Caco-2 (cell line): Measurements from ENCODE around the gene SCN9A. TPM values are rescaled to one million over a fixed set of nuclear protein-coding genes. Genes with fewer than 3 reads are reported as not detected.

Source experiments
- BruUV-seq: library from RNA; stranded (reverse); fragments of 400-500 nt; replicated peaks from 2 replicates; lab custom pipeline; 2021; lab: Mats Ljungman, UMichigan
- CTCF ChIA-PET: fragments of 300-600 bp; sonication (Branson Sonifier 250); formaldehyde crosslinking; loops from one replicate; lab custom pipeline; 2022; ENCODE audit warnings: antibody characterized with exemption; lab: Charles Lee
- POLR2A ChIA-PET: fragments of 300-600 bp; sonication (Branson Sonifier 250); formaldehyde crosslinking; loops from one replicate; lab custom pipeline; 2022; ENCODE audit warnings: antibody characterized with exemption; lab: Charles Lee
- DNase-seq, 2 experiments: peaks; one replicate each; pipeline versions ENCODE4 v3.0.0 to v3.0.0-alpha.2; 2020 to 2022
- H3K27me3 ChIP-seq: replicated peaks from 2 replicates; pipeline ENCODE4 v1.6.0; 2011; ENCODE audit warnings: low read length; ENCODE audit not compliant: control insufficient read depth, insufficient read depth
- H3K36me3 ChIP-seq: 2 replicates; pipeline ENCODE4 v1.5.1; 2011; ENCODE audit warnings: low read length; ENCODE audit not compliant: control insufficient read depth, insufficient read depth
- H3K4me1 ChIP-seq: fragments of 250-450 bp; sonication (Bioruptor Pico); 2 replicates; pipeline ENCODE4 v1.5.1; 2020; ENCODE audit warnings: mild to moderate bottlenecking
- H3K4me3 ChIP-seq: 2 replicates; pipeline ENCODE4 v1.5.1; 2011; ENCODE audit warnings: low read depth, mild to moderate bottlenecking, control low read depth, low read length
- H3K9me3 ChIP-seq: fragments of 250-450 bp; sonication (Bioruptor Pico); 2 replicates; pipeline ENCODE4 v1.5.1; 2020; ENCODE audit warnings: mild to moderate bottlenecking, moderate library complexity
- H3K27ac Mint-ChIP-seq: one replicate; pipeline ENCODE4 v1.8.0; 2022; ENCODE audit warnings: mixed read lengths; ENCODE audit not compliant: unreplicated experiment
- H3K27me3 Mint-ChIP-seq: one replicate; pipeline ENCODE4 v1.8.0; 2022; ENCODE audit warnings: mixed read lengths; ENCODE audit not compliant: insufficient read depth, unreplicated experiment
- H3K36me3 Mint-ChIP-seq: one replicate; pipeline ENCODE4 v1.8.0; 2022; ENCODE audit warnings: mild to moderate bottlenecking, mixed read lengths; ENCODE audit not compliant: insufficient read depth, unreplicated experiment
- H3K4me1 Mint-ChIP-seq: one replicate; pipeline ENCODE4 v1.8.0; 2022; ENCODE audit warnings: low read depth, mixed read lengths; ENCODE audit not compliant: unreplicated experiment
- H3K4me3 Mint-ChIP-seq: one replicate; pipeline ENCODE4 v1.8.0; 2022; ENCODE audit warnings: mild to moderate bottlenecking, moderate library complexity, mixed read lengths; ENCODE audit not compliant: unreplicated experiment
- H3K9me3 Mint-ChIP-seq: one replicate; pipeline ENCODE4 v1.8.0; 2022; ENCODE audit warnings: mixed read lengths; ENCODE audit not compliant: unreplicated experiment
- intact Hi-C: fragments of 100-400 bp; cut with micrococcal nuclease; formaldehyde crosslinking; loops from one replicate; pipeline ENCODE4 v1.10.0; 2022; ENCODE audit not compliant: unreplicated experiment
- total RNA-seq: library from RNA; stranded (reverse); gene quantifications from 2 replicates; pipeline ENCODE4 v1.2.3, GENCODE V29; 2022
- TF ChIP-seq, protein P1 (sequence below), 2 experiments: fragments of 200-600 bp in 1 of 2; IDR thresholded peaks; 1 replicate in 1 of 2; 2 replicates in 1 of 2; pipeline versions ENCODE4 v1.5.1 to v1.8.0; 2011 to 2022; ENCODE audit warnings: antibody characterized with exemption in 1 of 2, control low read depth in 1 of 2, inconsistent platforms in 1 of 2, low read depth in 1 of 2, low read length in 1 of 2, mild to moderate bottlenecking in 1 of 2, moderate library complexity in 1 of 2; ENCODE audit not compliant: insufficient read depth in 1 of 2, severe bottlenecking in 1 of 2, unreplicated experiment in 1 of 2

Gene SCN9A
- total RNA-seq, 1 experiment from 2014 or later: 18.5 TPM

DNA sequence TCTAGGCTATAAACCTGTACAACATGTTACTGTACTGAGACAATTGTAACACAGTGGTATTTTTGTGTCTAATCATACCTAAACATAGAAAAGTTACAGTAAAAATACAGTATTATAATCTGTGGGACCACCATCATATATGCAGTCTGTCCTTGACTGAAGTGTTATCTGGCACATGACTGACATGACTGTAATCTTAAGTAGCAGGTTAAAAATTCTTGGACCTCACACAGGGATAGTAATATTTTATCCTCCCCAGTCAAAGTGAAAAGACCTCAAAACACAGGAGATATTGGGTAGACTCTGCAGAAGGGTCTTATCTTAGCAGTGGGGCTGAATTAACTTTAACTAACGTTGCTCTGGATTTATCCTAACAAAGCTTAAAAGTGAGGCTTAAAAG, 4.9 kb upstream of the SCN9A start:
- CTCF ChIA-PET: no interaction called here
- Mint-ChIP-seq H3K36me3 (no peaks in the 10 kb centered on the region), H3K4me1 (no peaks in the 10 kb centered on the region), H3K27me3 (peaks cover 5% of the 10 kb centered on the region), H3K9me3 (no peaks in the 10 kb centered on the region), H3K4me3 (no peak overlapping the region), H3K27ac (no peak overlapping the region)
- TF ChIP-seq, protein P1, sequence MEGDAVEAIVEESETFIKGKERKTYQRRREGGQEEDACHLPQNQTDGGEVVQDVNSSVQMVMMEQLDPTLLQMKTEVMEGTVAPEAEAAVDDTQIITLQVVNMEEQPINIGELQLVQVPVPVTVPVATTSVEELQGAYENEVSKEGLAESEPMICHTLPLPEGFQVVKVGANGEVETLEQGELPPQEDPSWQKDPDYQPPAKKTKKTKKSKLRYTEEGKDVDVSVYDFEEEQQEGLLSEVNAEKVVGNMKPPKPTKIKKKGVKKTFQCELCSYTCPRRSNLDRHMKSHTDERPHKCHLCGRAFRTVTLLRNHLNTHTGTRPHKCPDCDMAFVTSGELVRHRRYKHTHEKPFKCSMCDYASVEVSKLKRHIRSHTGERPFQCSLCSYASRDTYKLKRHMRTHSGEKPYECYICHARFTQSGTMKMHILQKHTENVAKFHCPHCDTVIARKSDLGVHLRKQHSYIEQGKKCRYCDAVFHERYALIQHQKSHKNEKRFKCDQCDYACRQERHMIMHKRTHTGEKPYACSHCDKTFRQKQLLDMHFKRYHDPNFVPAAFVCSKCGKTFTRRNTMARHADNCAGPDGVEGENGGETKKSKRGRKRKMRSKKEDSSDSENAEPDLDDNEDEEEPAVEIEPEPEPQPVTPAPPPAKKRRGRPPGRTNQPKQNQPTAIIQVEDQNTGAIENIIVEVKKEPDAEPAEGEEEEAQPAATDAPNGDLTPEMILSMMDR (IDR thresholded peaks at IDR 0.05; ENCODE audit: insufficient read depth in 1 of 2, low read depth in 1 of 2, low read length in 1 of 2, severe bottlenecking in 1 of 2, unreplicated experiment in 1 of 2): no peak
- DNase-seq: no peak
- no peaks in the 10 kb centered on the region for H3K27me3 ChIP-seq
- H3K4me3 ChIP-seq: no peak overlapping the region
- H3K9me3 ChIP-seq: no peaks in the 10 kb centered on the region
- POLR2A ChIA-PET: no interaction called here
- H3K36me3 ChIP-seq: no peaks in the 10 kb centered on the region
- no TSS peak for BruUV-seq
- H3K4me1 ChIP-seq: no peaks in the 10 kb centered on the region
- intact Hi-C loops: no loop called here

DNA sequence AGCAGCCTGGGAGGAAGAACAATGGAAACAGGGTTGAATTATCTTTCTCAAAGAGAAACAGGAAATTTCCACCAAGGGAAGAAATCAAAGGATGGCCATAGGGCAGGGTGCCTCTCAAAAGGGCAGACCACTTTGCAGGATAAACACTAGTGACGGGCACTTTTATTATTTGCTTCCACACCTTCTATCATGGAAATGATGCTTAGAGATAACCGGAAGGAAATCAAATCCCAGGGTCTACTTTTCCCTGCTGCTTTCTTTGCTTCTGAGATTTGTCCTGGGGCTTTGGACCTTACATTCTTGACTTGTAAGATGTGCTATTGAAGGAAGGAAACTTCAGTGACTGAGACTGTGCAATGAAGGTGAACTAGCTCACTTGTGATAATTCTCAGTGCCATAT, 1.1 kb upstream of the SCN9A start:
- no TSS peak for BruUV-seq
- Mint-ChIP-seq H3K27me3 (peaks cover 5% of the 10 kb centered on the region), H3K36me3 (no peaks in the 10 kb centered on the region), H3K4me1 (peaks cover 10% of the 10 kb centered on the region), H3K27ac (no peak overlapping the region), H3K4me3 (peak overlapping the region; percentile 78), H3K9me3 (no peaks in the 10 kb centered on the region)
- H3K4me3 ChIP-seq: no peak overlapping the region
- no peaks in the 10 kb centered on the region for H3K9me3 ChIP-seq
- H3K36me3 ChIP-seq: no peaks in the 10 kb centered on the region
- no peak for DNase-seq
- peaks cover 21% of the 10 kb centered on the region; the same call in 1 of the 2 replicates for H3K4me1 ChIP-seq
- intact Hi-C loops: loop anchor here (1.0 kb wide), 2 partner anchors 7 to 16 kb away; no protein-coding TSS in a partner anchor
- H3K27me3 ChIP-seq: no peaks in the 10 kb centered on the region; the same call in 1 of the 2 replicates
- ChIA-PET POLR2A (no interaction called here), CTCF (interaction anchor here (1.7 to 1.9 kb wide), 2 partner anchors 8 to 42 kb away, joined by 5 to 6 read pairs; no protein-coding TSS in a partner anchor)
- TF ChIP-seq, protein P1 (IDR thresholded peaks at IDR 0.05; ENCODE audit: insufficient read depth in 1 of 2, low read depth in 1 of 2, low read length in 1 of 2, severe bottlenecking in 1 of 2, unreplicated experiment in 1 of 2): no peak

DNA sequence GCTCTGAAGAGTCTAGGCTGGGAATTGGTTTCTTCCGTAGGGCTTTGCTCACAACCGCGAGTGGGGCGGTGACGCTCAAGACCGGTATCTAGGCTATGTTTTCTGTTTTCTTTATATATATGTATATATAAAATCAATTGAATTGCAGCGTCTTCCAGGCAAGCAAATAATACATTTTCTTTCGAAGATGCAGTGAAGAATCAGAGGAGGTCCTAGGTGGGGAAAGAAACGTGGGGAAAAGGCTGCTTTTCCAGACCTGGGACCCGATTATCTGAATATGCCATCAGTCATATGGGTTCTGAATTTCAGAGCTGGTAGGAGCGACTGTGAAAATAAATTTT, 714 bp upstream of the SCN9A start:
- no peaks in the 10 kb centered on the region for H3K36me3 Mint-ChIP-seq
- Histone ChIP-seq H3K4me3 (peak overlapping the region; percentile 65), H3K27me3 (no peaks in the 10 kb centered on the region; the same call in 1 of the 2 replicates), H3K4me1 (peaks cover 25% of the 10 kb centered on the region; the same call in 1 of the 2 replicates), H3K9me3 (no peaks in the 10 kb centered on the region), H3K36me3 (no peaks in the 10 kb centered on the region)
- H3K27ac Mint-ChIP-seq: no peak overlapping the region
- intact Hi-C loops: loop anchor here (1.0 kb wide), 2 partner anchors 8 to 15 kb away; no protein-coding TSS in a partner anchor
- ChIA-PET CTCF (interaction anchor here (1.7 to 1.9 kb wide), 2 partner anchors 8 to 43 kb away, joined by 5 to 6 read pairs; no protein-coding TSS in a partner anchor), POLR2A (interaction anchor here (0.7 kb wide), 1 partner anchor 31 kb away, joined by 6 read pairs; no protein-coding TSS in a partner anchor)
- BruUV-seq: no TSS peak
- H3K4me3 Mint-ChIP-seq: peak overlapping the region; percentile 78
- no peaks in the 10 kb centered on the region for H3K9me3 Mint-ChIP-seq
- H3K27me3 Mint-ChIP-seq: peaks cover 5% of the 10 kb centered on the region
- no peak for DNase-seq
- TF ChIP-seq, protein P1 (IDR thresholded peaks at IDR 0.05; ENCODE audit: insufficient read depth in 1 of 2, low read depth in 1 of 2, low read length in 1 of 2, severe bottlenecking in 1 of 2, unreplicated experiment in 1 of 2): no peak
- H3K4me1 Mint-ChIP-seq: peaks cover 12% of the 10 kb centered on the region
